PC-9 (cell line): Measurements from ENCODE around the gene HIVEP2. TPM values are rescaled to one million over a fixed set of nuclear protein-coding genes. Genes with fewer than 3 reads are reported as not detected.

Experiments used
- BruUV-seq: library from RNA; stranded (reverse); fragments of 400-500 nt; replicated peaks from 2 replicates; lab custom pipeline; 2021; lab: Mats Ljungman, UMichigan
- CTCF ChIA-PET: fragments of 300-600 bp; sonication (Branson Sonifier 250); formaldehyde crosslinking; loops from one replicate; lab custom pipeline; 2022; ENCODE audit warnings: antibody characterized with exemption; lab: Charles Lee
- POLR2A ChIA-PET: fragments of 300-600 bp; sonication (Branson Sonifier 250); formaldehyde crosslinking; loops from one replicate; lab custom pipeline; 2022; ENCODE audit warnings: antibody characterized with exemption; ENCODE audit not compliant: unreplicated experiment; lab: Charles Lee
- DNase-seq, 2 experiments: peaks; one replicate each; pipeline versions ENCODE4 v3.0.0 to v3.0.0-alpha.2; 2015 to 2022; ENCODE audit warnings: mixed read lengths in 1 of 2
- H2AFZ ChIP-seq: fragments of 200-600 bp; sonication (generic); 2 replicates; pipeline ENCODE4 v1.8.1; 2017; ENCODE audit warnings: antibody characterized with exemption
- H3F3A ChIP-seq: fragments of 200-600 bp; sonication (generic); 2 replicates; pipeline ENCODE4 v1.8.1; 2017; ENCODE audit warnings: antibody characterized with exemption, mild to moderate bottlenecking, low read depth; ENCODE audit not compliant: insufficient read depth
- H3K27ac ChIP-seq: fragments of 200-600 bp; sonication (generic); 2 replicates; pipeline ENCODE4 v1.6.1; 2016; ENCODE audit warnings: mixed run types
- H3K27me3 ChIP-seq: fragments of 200-600 bp; sonication (generic); 2 replicates; pipeline ENCODE4 v1.6.1; 2016; ENCODE audit warnings: low read depth, mixed run types; ENCODE audit not compliant: insufficient read depth
- H3K36me3 ChIP-seq: fragments of 200-600 bp; sonication (generic); 2 replicates; pipeline ENCODE4 v1.6.1; 2016; ENCODE audit warnings: low read depth, mixed run types
- H3K4me1 ChIP-seq: fragments of 200-600 bp; sonication (generic); replicated peaks from 2 replicates; pipeline ENCODE4 v1.6.1; 2016; ENCODE audit warnings: mixed run types; ENCODE audit not compliant: insufficient read depth
- H3K4me2 ChIP-seq: fragments of 200-600 bp; sonication (generic); 2 replicates; pipeline ENCODE4 v1.6.1; 2017; ENCODE audit warnings: mixed run types
- H3K4me3 ChIP-seq: fragments of 200-600 bp; sonication (generic); 2 replicates; pipeline ENCODE4 v1.6.1; 2016; ENCODE audit warnings: mixed run types
- H3K79me2 ChIP-seq: fragments of 200-600 bp; sonication (generic); 2 replicates; pipeline ENCODE4 v1.6.1; 2017; ENCODE audit warnings: low read depth, mixed run types
- H3K9me2 ChIP-seq: fragments of 200-600 bp; sonication (generic); 2 replicates; pipeline ENCODE4 v1.8.1; 2017; ENCODE audit warnings: mild to moderate bottlenecking; ENCODE audit not compliant: insufficient read depth
- H3K9me3 ChIP-seq: fragments of 200-600 bp; sonication (generic); 2 replicates; pipeline ENCODE4 v1.8.1; 2016; ENCODE audit warnings: low read depth; ENCODE audit not compliant: insufficient read depth
- H4K20me1 ChIP-seq: fragments of 200-600 bp; sonication (generic); 2 replicates; pipeline ENCODE4 v1.8.1; 2017; ENCODE audit not compliant: insufficient read depth
- EZH2 ChIP-seq: fragments of 200-600 bp; sonication (generic); IDR thresholded peaks from 2 replicates; pipeline ENCODE4 v1.8.0; 2017; ENCODE audit warnings: antibody characterized with exemption, low read depth
- intact Hi-C: fragments of 100-400 bp; cut with micrococcal nuclease; formaldehyde crosslinking; loops from one replicate; pipeline ENCODE4 v1.10.0; 2022; ENCODE audit not compliant: unreplicated experiment
- total RNA-seq: library from RNA; stranded (reverse); gene quantifications from 2 replicates; pipeline ENCODE4 v1.2.3, GENCODE V29; 2021
- TF ChIP-seq, protein P1 (sequence below): fragments of 200-600 bp; sonication (generic); conservative IDR thresholded peaks from 2 replicates; pipeline ENCODE4 v1.6.1; 2017; ENCODE audit warnings: mixed run types, antibody characterized with exemption, mild to moderate bottlenecking, moderate library complexity

The HIVEP2 gene
- total RNA-seq, 1 experiment from 2014 or later = 10.3 TPM

DNA sequence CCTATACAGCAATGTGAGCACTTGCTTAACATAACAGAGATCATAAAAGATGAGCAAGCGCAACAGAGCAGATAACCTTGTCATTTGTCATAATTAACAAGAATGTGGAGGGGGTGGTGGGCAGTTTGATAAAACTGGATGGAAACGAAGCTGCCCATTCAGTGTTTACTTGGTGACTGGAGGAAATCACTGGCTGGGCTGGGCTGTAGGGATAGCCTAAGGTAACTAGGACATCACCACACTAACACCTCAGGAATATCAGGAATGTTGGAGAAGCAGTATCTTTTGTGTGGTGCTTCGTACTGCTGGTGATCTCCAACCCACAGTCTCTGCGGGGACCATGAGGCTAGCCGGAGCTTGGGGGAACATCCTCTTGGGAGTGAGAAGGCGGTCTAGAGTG, 218.4 kb downstream of the HIVEP2 start:
- no peaks in the 10 kb centered on the region for H3K9me3 ChIP-seq
- no peaks in the 10 kb centered on the region for H3K36me3 ChIP-seq
- CTCF ChIA-PET = no interaction called here
- no TSS peak for BruUV-seq
- H3K27ac ChIP-seq = no peak overlapping the region
- H3F3A ChIP-seq = peaks cover 18% of the 10 kb centered on the region; the same call in 1 of the 2 replicates
- H3K9me2 ChIP-seq = no peaks in the 10 kb centered on the region
- H3K27me3 ChIP-seq = no peaks in the 10 kb centered on the region
- H3K4me2 ChIP-seq = no peak overlapping the region
- POLR2A ChIA-PET = interaction anchor here (0.6 kb wide), 1 partner anchor 90 kb away, joined by 3 read pairs; no protein-coding TSS in a partner anchor
- peaks cover 42% of the 10 kb centered on the region for H3K4me1 ChIP-seq
- H3K4me3 ChIP-seq = no peak overlapping the region
- no peaks in the 10 kb centered on the region for H3K79me2 ChIP-seq
- DNase-seq = peak in 1 of 2 experiments; percentile 46
- intact Hi-C loops = no loop called here
- TF ChIP-seq EZH2 = no peak
- TF ChIP-seq, protein P1, sequence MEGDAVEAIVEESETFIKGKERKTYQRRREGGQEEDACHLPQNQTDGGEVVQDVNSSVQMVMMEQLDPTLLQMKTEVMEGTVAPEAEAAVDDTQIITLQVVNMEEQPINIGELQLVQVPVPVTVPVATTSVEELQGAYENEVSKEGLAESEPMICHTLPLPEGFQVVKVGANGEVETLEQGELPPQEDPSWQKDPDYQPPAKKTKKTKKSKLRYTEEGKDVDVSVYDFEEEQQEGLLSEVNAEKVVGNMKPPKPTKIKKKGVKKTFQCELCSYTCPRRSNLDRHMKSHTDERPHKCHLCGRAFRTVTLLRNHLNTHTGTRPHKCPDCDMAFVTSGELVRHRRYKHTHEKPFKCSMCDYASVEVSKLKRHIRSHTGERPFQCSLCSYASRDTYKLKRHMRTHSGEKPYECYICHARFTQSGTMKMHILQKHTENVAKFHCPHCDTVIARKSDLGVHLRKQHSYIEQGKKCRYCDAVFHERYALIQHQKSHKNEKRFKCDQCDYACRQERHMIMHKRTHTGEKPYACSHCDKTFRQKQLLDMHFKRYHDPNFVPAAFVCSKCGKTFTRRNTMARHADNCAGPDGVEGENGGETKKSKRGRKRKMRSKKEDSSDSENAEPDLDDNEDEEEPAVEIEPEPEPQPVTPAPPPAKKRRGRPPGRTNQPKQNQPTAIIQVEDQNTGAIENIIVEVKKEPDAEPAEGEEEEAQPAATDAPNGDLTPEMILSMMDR = no peak
- H2AFZ ChIP-seq = no peak overlapping the region
- H4K20me1 ChIP-seq = no peaks in the 10 kb centered on the region

DNA sequence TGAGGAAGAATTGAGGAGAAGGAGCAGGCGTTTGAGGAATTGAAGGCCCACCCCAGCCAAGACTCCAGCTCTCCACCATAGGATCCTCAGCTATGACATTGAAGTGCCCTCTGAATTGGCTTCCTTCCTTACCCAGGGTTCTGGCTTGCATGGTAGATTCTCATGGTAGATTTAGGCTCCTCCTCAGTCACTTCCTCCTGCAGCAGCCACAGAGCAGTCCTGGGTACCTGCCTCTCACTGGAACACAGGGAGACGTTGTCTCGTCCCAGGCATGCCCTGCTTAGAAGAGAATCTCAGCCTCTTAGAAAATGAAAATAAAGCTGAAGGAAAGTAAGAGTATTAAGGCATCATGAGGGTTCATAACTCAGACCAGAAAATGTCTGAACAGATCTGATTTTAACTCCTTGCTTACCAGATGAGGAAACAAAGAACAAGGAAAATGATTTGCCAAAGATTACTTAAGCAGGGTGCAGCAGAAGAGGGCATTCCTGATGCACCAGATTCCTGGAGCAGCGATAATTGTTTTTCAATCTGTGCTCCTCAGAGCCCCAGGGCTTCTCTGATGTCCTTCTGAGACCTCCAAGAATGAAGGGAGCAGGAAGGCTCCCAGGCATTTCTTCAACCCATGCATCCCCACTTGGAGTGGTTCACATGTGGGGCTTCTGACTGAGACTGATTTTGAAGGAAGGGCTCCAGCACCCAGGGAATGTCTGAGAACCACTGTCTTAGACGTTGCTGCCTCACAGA, 219.8 kb downstream of the HIVEP2 start:
- no peaks in the 10 kb centered on the region for H3K27me3 ChIP-seq
- no peak overlapping the region for H2AFZ ChIP-seq
- CTCF ChIA-PET = no interaction called here
- no peak overlapping the region for H3K27ac ChIP-seq
- DNase-seq = peak in 1 of 2 experiments; percentile 44
- POLR2A ChIA-PET = no interaction called here
- intact Hi-C loops = no loop called here
- H3F3A ChIP-seq = peaks cover 18% of the 10 kb centered on the region; the same call in 1 of the 2 replicates
- H3K4me1 ChIP-seq = peaks cover 42% of the 10 kb centered on the region
- no peak for TF ChIP-seq EZH2
- no peak overlapping the region for H3K4me3 ChIP-seq
- no TSS peak for BruUV-seq
- H3K36me3 ChIP-seq = no peaks in the 10 kb centered on the region
- no peaks in the 10 kb centered on the region for H3K79me2 ChIP-seq
- no peak overlapping the region for H3K4me2 ChIP-seq
- no peaks in the 10 kb centered on the region for H4K20me1 ChIP-seq
- no peaks in the 10 kb centered on the region for H3K9me2 ChIP-seq
- no peaks in the 10 kb centered on the region for H3K9me3 ChIP-seq

DNA sequence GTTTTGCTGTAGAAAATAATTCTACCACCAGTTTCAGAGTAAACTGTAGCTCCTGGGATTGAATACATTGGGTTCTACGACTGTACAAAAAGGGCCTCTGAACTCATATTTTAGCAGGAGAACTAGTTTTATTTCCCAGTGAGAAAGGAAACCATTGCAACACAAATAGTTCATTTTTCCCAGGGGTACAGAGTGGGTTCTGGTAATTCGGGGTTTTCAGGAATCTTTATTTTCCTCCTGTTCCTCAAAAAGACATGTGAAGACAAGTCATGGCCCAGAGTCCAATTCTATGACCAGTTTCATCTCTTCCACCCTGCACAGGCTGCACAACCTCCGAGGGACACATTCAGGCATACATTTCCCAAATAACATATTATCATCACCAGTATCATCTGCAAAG, 222.1 kb downstream of the HIVEP2 start:
- Histone ChIP-seq H3K9me3 (peaks cover 10% of the 10 kb centered on the region; the same call in 1 of the 2 replicates), H3K4me1 (peaks cover 24% of the 10 kb centered on the region), H3K36me3 (no peaks in the 10 kb centered on the region), H4K20me1 (no peaks in the 10 kb centered on the region), H3K27ac (no peak overlapping the region), H2AFZ (no peak overlapping the region), H3K79me2 (no peaks in the 10 kb centered on the region), H3K9me2 (no peaks in the 10 kb centered on the region), H3K4me2 (no peak overlapping the region), H3F3A (peaks cover 4% of the 10 kb centered on the region; the same call in 1 of the 2 replicates), H3K27me3 (no peaks in the 10 kb centered on the region), H3K4me3 (no peak overlapping the region)
- ChIA-PET CTCF (no interaction called here), POLR2A (no interaction called here)
- intact Hi-C loops = no loop called here
- no peak for DNase-seq
- no TSS peak for BruUV-seq
- TF ChIP-seq, protein P1 = no peak
- no peak for TF ChIP-seq EZH2
